Breast epithelium (tissue), 3 donors: ENCODE measurements around the gene APRT.
A peak's percentile ranks its signal among the peaks of the same experiment; 100 is the strongest.

Experiments
- CTCF ChIP-seq, 3 donors: fragments of 450-650 bp; IDR thresholded peaks; one replicate each; pipeline ENCODE4 v1.5.1; 2016 to 2017; ENCODE audit warnings: antibody characterized with exemption in 3 of 3, mild to moderate bottlenecking in 3 of 3, moderate library complexity in 3 of 3
- POLR2A ChIP-seq: fragments of 450-650 bp; IDR thresholded peaks from one replicate; pipeline ENCODE4 v1.6.1; 2016; ENCODE audit warnings: antibody characterized with exemption, mild to moderate bottlenecking, moderate library complexity

DNA sequence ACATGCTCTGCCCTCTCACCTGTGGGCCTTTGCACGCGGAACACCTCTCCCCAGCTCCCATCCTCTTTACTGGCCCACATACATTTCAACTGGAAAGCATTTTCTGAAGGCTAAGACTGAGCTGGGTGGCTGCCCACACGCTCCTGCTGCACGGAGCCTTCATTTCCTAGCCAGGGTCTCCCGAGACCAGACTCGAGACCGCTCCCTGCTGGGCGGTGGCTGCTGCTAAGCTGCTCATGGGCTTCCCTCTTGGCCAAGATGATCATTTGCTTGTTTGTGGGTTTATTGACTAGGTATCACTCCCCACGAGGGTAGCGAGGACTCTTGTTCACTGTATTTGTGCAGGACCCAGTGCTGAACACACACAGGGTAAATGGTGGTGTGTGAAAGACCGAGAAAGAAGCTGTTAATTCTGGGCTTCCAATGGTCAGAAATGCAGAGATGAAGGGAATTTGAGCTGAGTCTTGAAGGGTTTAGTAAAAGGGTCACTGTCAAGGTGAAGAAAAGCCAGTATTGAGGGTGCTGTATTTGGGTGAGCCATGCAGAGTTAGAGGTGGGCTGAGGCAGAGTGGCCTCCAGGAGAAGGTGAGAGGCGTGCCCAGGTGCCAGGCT lies 46.1 kb upstream of the APRT start:
- TF ChIP-seq CTCF (IDR thresholded peaks at IDR 0.05) (peak; percentile 34 to 46 (median 40)), POLR2A (no peak)
